Effector memory CD4-positive, alpha-beta T cell (primary cell): ENCODE results near the gene DISC1.
"Not testable (repeated sequence)": the region's sequence is repeated elsewhere in the genome, so short reads cannot be mapped to it uniquely, and the experiment has no call there.

Experiments used
- DNase-seq, 3 donors: peaks; one replicate each; pipeline ENCODE4 v3.0.0-alpha.2; 2020
- H3K27ac ChIP-seq: 2 replicates; pipeline ENCODE4 v1.7.0; 2013; ENCODE audit warnings: mild to moderate bottlenecking, low read length, moderate library complexity; ENCODE audit not compliant: insufficient read depth, poor library complexity, severe bottlenecking
- H3K27me3 ChIP-seq: replicated peaks from 2 replicates; pipeline ENCODE4 v1.7.0; 2013; ENCODE audit warnings: mild to moderate bottlenecking, low read length; ENCODE audit not compliant: insufficient read depth, control insufficient read depth, poor library complexity, severe bottlenecking
- H3K36me3 ChIP-seq: 2 replicates; pipeline ENCODE4 v1.7.0; 2013; ENCODE audit warnings: mild to moderate bottlenecking, low read length, moderate library complexity; ENCODE audit not compliant: control insufficient read depth, insufficient read depth
- H3K4me1 ChIP-seq: 2 replicates; pipeline ENCODE4 v1.7.0; 2013; ENCODE audit warnings: low read length, mild to moderate bottlenecking; ENCODE audit not compliant: control insufficient read depth, insufficient read depth, poor library complexity, severe bottlenecking
- H3K4me3 ChIP-seq: 2 replicates; pipeline ENCODE4 v1.7.0; 2013; ENCODE audit warnings: low read length, low read depth, mild to moderate bottlenecking; ENCODE audit not compliant: insufficient read depth, poor library complexity, severe bottlenecking
- H3K9me3 ChIP-seq: 2 replicates; pipeline ENCODE4 v1.7.0; 2013; ENCODE audit warnings: mild to moderate bottlenecking, low read length, moderate library complexity; ENCODE audit not compliant: control insufficient read depth

The DISC1 gene

DNA sequence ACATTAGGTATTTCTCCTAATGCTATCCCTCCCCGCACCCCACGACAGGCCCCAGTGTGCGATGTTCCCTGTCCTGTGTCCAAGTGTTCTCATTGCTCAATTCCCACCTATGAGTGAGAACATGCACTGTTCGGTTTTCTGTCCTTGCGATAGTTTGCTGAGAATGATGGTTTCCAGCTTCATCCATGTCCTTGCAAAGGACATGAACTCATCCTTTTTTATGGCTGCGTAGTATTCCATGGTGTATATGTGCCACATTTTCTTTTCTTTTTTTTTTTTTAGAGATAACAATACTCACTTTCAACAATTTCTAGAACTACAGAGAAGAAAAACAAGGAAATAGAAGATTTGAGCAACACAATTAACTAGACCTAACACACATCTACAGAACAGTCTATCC lies 19.0 kb downstream of the DISC1 start:
- not testable (repeated sequence) for H3K36me3 ChIP-seq, DNase-seq, H3K4me1 ChIP-seq, H3K27me3 ChIP-seq, H3K9me3 ChIP-seq, H3K27ac ChIP-seq, H3K4me3 ChIP-seq

DNA sequence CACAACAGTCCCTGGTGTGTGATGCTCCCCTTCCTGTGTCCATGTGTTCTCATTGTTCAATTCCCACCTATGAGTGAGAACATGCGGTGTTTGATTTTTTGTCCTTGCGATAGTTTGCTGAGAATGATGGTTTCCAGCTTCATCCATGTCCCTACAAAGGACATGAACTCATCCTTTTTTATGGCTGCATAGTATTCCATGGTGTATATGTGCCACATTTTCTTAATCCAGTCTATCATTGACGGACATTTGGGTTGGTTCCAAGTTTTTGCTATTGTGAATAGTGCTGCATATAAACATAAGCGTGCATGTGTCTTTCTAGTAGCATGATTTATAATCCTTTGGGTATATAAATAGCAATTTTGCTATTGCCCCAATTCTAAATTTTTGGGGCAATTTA lies 19.6 kb downstream of the DISC1 start:
- not testable (repeated sequence) for H3K9me3 ChIP-seq, H3K27me3 ChIP-seq, H3K27ac ChIP-seq, DNase-seq, H3K36me3 ChIP-seq, H3K4me3 ChIP-seq, H3K4me1 ChIP-seq

DNA sequence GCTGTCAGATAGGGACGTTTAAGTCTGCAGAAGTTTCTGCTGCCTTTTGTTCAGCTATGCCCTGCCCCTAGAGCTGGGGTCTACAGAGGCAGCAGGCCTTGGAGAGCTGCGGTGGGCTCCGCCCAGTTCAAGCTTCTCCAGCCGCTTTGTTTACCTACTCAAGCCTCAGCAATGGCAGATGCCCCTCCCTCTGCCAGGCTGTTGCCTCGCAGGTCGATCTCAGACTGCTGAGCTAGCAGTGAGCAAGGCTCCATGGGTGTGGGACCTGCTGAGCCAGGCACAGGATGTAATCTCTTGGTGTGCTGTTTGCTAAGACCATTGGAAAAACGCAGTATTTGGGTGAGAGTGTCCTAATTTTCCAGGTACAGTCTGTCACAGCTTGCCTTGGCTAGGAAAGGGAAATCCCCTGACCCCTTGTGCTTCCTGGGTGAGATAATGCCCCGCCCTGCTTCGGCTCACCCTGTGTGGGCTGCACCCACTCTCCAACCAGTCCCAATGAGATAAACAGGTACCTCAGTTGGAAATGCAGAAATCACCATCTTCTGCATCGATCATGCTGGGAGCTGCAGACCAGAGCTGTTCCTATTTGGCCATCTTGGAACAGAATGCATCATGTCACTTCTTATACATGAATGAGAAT lies 25.2 kb downstream of the DISC1 start:
- peak overlapping the region; percentile 2 for H3K4me3 ChIP-seq
- H3K36me3 ChIP-seq, H3K9me3 ChIP-seq, H3K27me3 ChIP-seq, H3K4me1 ChIP-seq, H3K27ac ChIP-seq: not testable (repeated sequence)
- DNase-seq = peak in 1 of 3 donors; percentile 3

DNA sequence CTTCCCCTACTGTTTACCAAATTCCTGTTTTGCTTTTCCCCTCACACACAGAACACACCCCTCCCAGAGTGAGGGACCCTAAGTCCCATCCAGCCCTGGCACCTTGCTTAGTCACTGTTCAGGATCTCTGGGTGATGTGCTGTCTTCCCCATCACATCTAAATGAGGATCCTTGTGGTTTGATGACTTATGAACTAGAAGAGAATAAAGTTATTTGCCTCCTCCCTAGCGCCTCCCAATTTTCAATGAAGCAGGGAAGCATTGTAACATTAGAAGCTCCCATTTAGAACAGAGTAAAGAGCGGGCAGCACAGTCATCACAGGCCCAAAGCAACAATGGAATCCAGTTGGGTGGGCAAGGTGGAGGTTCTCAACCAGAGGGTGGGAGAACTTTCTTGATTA lies 27.0 kb downstream of the DISC1 start:
- DNase-seq = no peak
- Histone ChIP-seq H3K36me3 (no peaks in the 10 kb centered on the region), H3K27me3 (no peaks in the 10 kb centered on the region), H3K4me3 (no peak overlapping the region), H3K27ac (no peak overlapping the region), H3K9me3 (no peaks in the 10 kb centered on the region), H3K4me1 (no peaks in the 10 kb centered on the region)

DNA sequence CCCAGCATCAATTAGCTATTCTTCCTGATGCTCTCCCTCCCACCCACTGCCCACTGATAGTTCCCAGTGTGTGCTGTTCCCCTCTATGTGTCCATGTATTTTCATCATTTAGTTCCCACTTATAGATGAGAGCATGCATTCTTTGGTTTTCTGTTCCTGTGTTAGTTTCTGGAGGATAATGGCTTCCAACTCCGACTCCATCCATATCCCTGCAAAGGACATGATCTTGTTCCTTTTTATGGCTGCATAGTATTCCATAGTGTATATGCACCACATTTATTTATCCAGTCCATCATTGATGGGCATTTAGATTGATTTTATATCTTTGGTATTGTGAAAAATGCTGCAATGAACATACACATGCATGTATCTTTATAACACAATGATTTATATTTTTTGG lies 30.2 kb downstream of the DISC1 start:
- H3K27ac ChIP-seq = no peak overlapping the region
- no peaks in the 10 kb centered on the region for H3K4me1 ChIP-seq
- DNase-seq = no peak

DNA sequence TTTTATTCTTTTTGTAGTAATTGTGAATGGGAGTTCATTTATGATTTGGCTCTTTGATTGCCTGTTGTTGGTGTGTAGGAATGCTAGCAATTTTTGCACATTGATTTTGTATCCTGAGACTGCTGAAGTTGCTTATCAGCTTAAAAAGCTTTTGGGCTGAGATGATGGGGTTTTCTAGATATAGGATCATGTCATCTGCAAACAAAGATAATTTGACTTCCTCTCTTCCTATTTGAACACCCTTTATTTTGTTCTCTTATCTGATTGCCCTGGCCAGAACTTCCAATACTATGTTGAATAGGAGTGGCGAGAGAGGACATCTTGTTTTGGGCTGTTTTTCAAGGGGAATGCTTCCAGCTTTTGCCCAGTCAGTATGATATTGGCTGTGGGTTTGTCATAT lies 31.6 kb downstream of the DISC1 start:
- not testable (repeated sequence) for H3K27me3 ChIP-seq, DNase-seq, H3K4me1 ChIP-seq, H3K4me3 ChIP-seq, H3K27ac ChIP-seq, H3K9me3 ChIP-seq, H3K36me3 ChIP-seq

More for the DNA sequence above, 30.2 kb downstream of the DISC1 start:
- Histone ChIP-seq H3K27me3 (no peaks in the 10 kb centered on the region), H3K9me3 (no peaks in the 10 kb centered on the region), H3K4me3 (no peak overlapping the region), H3K36me3 (no peaks in the 10 kb centered on the region)

DNA sequence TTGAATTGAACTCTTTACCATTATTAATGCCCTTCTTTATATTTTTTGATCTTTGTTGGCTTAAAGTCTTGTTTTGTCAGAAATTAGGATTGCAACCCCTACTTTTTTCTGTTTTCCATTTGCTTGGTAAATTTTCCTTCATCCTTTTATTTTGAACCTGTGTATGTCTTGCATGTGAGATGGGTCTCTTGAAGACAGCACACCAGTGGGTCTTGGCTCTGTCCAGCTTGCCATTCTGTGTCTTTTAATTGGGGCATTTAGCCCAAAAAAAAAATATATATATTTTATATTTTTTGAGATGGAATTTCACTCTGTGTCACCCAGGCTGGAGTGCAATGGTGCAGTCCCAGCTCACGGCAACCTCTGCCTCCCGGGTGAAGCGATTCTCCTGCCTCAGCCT lies 33.6 kb downstream of the DISC1 start:
- Histone ChIP-seq H3K36me3 (no peaks in the 10 kb centered on the region), H3K4me3 (no peak overlapping the region), H3K27me3 (no peaks in the 10 kb centered on the region), H3K4me1 (no peaks in the 10 kb centered on the region), H3K9me3 (no peaks in the 10 kb centered on the region), H3K27ac (no peak overlapping the region)
- no peak for DNase-seq

DNA sequence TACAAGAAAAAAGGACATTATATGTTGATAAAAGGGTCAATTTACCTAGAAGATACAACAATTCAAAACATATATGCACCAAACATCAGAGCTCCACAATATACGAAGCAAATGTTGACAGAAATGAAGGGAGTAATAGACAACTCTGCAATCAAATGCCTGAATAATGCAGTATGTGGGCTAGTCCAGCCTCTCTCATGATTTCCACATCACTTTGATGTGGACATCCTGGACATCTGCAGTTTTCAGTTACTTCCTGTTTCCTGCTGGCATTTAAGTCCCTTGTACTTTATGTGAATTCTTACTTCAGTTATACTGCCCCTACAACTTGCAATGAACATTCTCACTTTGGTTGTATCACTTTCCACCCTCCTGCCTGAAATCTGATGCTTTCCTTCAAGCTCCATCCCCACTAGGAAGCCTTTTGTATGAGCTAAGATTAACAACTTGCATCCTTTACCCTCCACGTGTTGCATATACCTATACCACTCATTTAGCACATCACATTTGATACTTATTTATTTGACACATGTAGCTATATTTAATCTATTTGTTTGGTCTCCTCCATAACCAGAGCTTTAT lies 36.7 kb downstream of the DISC1 start:
- H3K27ac ChIP-seq = no peak overlapping the region
- no peaks in the 10 kb centered on the region for H3K9me3 ChIP-seq

DNA sequence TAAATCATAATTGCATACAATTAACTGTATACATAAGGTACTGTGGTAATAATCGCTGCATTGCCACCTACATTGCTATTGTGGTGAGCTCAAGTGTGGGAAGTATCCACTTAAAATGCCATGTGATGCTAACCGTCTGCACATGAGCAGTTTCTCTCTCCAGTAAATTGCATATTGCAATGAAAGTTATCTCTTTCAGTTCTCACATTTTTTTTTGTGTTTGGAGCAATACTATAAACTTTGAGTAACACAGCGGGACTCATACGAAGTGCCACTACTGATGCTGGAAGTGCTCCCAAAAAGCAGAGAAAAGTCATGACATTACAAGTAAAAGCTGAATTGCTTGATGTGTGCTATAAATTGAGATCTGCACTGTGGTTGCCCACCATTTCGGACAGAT lies 38.5 kb downstream of the DISC1 start:
- no peak overlapping the region for H3K4me3 ChIP-seq
- no peaks in the 10 kb centered on the region for H3K4me1 ChIP-seq
- H3K36me3 ChIP-seq = no peaks in the 10 kb centered on the region
- H3K9me3 ChIP-seq = no peaks in the 10 kb centered on the region
- no peak overlapping the region for H3K27ac ChIP-seq
- DNase-seq = no peak
- no peaks in the 10 kb centered on the region for H3K27me3 ChIP-seq

More for the DNA sequence above, 36.7 kb downstream of the DISC1 start:
- Histone ChIP-seq H3K4me3 (no peak overlapping the region), H3K4me1 (no peaks in the 10 kb centered on the region), H3K27me3 (no peaks in the 10 kb centered on the region), H3K36me3 (no peaks in the 10 kb centered on the region)
- no peak for DNase-seq

DNA sequence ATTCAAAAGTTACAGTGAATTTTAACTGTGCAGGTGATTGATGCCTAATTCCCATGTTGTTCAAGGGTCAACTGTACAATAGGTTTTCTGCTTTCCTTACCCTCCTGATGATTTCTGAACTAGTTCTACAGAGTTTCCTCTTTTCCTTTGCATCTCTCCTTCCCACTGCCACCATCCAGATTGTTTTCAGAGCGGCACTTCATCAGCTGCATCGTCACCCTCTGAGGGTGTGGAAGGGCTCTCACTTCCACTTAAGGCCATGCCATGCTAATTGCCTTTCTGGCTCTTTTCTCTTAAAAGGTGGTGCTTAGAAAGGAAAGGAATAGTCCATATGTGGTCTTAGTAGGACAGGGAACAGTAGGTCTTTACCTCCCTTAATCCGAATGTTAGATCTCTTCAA lies 39.1 kb downstream of the DISC1 start:
- Histone ChIP-seq H3K27ac (no peak overlapping the region), H3K36me3 (no peaks in the 10 kb centered on the region), H3K9me3 (no peaks in the 10 kb centered on the region), H3K4me1 (no peaks in the 10 kb centered on the region), H3K4me3 (no peak overlapping the region), H3K27me3 (no peaks in the 10 kb centered on the region)
- no peak for DNase-seq
